Measurements from ENCODE around the gene GASK1A. TPM values are rescaled to one million over a fixed set of nuclear protein-coding genes. Genes with fewer than 3 reads are reported as not detected.

The GASK1A gene
- polyA plus RNA-seq, 2 of the 4 experiments (the other 2 are of a cell fraction), result not detected

DNA sequence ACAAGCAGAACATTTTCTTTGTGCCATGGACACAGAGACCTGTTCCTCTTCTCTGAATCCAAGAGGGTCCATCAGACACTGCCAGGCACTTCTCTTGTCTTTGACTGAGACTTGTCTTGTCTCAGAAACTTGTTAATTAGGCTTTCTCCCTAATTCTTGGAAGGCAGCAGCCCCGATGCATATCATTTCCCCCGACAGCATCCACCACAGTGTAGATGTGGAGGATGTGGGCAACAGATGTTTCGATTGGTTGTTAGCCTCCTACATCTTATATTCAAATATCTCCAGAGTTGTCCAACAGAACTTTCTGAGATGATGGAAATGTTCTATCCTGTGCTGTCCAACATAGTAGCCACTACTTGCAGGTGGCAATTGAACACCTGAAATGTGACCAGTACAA, 15.5 kb downstream of the GASK1A start:
- CTCF ChIA-PET, result no interaction called here
- Histone ChIP-seq H3K4me1 (no peaks in the 10 kb centered on the region), H3K27ac (no peak overlapping the region), H3K4me3 (no peak overlapping the region), H3K9me3 (no peaks in the 10 kb centered on the region), H3K4me2 (no peak overlapping the region)
- POLR2A ChIA-PET, result no interaction called here
- no peak for ATAC-seq
- TF ChIP-seq POLR2AphosphoS2 (conservative IDR thresholded peaks at IDR 0.05; ENCODE audit: low read length) (no peak), BCL3 (IDR thresholded peaks at IDR 0.05) (no peak), HDAC2 (IDR thresholded peaks at IDR 0.05) (no peak), PBX3 (IDR thresholded peaks at IDR 0.05) (no peak), NFE2L2 (conservative IDR thresholded peaks at IDR 0.05; ENCODE audit: low read length) (no peak), HOXA7 (CRISPR knock-in tag; IDR thresholded peaks at IDR 0.05) (no peak), SMC3 (IDR thresholded peaks at IDR 0.05) (no peak), ELK1 (IDR thresholded peaks at IDR 0.05; ENCODE audit: low read depth, low read length) (no peak), CEBPB (IDR thresholded peaks at IDR 0.05) (no peak), HOXB5 (CRISPR knock-in tag; IDR thresholded peaks at IDR 0.05) (no peak), RFX5 (IDR thresholded peaks at IDR 0.05) (no peak)
- TF ChIP-seq, protein P1, sequence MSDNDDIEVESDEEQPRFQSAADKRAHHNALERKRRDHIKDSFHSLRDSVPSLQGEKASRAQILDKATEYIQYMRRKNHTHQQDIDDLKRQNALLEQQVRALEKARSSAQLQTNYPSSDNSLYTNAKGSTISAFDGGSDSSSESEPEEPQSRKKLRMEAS (IDR thresholded peaks at IDR 0.05), result no peak
- TF ChIP-seq, protein P2, sequence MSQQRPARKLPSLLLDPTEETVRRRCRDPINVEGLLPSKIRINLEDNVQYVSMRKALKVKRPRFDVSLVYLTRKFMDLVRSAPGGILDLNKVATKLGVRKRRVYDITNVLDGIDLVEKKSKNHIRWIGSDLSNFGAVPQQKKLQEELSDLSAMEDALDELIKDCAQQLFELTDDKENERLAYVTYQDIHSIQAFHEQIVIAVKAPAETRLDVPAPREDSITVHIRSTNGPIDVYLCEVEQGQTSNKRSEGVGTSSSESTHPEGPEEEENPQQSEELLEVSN (IDR thresholded peaks at IDR 0.05; ENCODE audit: borderline replicate concordance, low read depth), result no peak
- 26% methylated on average over 3 of the region's 3 CpGs for WGBS (ENCODE audit: missing lambda C conversion rate)
- no peak for FAIRE-seq
- no peak for DNase-seq (ENCODE audit: low read depth in 1 of 2, low spot score in 1 of 2)

DNA sequence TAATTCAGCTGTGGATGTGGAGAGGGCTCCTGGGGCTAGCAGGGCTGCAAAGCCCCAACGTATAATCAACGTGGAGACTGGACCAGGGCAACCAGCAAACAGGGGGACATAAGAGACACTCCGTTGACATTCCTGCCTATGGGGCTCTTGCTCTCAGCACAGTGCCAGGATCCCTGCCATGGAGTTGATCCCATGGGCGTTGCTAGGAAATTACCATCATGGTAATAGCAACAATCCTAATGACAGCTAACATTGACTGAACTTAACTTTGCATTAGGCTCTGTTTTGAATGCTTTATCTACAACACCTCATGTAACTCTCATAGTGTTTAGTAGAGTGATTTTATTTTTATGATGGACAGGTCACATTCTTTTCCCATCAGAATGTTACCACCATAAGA, 16.9 kb downstream of the GASK1A start:
- WGBS (ENCODE audit: missing lambda C conversion rate), result 0% methylated on average over 1 of the region's 4 CpGs
- ChIA-PET POLR2A (no interaction called here), CTCF (no interaction called here)
- FAIRE-seq, result no peak
- Histone ChIP-seq H3K27ac (no peak overlapping the region), H3K4me2 (no peak overlapping the region), H3K4me1 (no peaks in the 10 kb centered on the region), H3K9me3 (no peaks in the 10 kb centered on the region), H3K4me3 (no peak overlapping the region)
- ATAC-seq, result no peak
- no peak for TF ChIP-seq CBX8 (IDR thresholded peaks at IDR 0.05)
- TF ChIP-seq, protein P2 (IDR thresholded peaks at IDR 0.05; ENCODE audit: borderline replicate concordance, low read depth), result no peak
- no peak for TF ChIP-seq KDM5A (IDR thresholded peaks at IDR 0.05)
- no peak for TF ChIP-seq MAFK (IDR thresholded peaks at IDR 0.05; ENCODE audit: partially characterized antibody)
- TF ChIP-seq, protein P1 (IDR thresholded peaks at IDR 0.05), result no peak
- no peak for TF ChIP-seq TP53 (CRISPR knock-in tag; IDR thresholded peaks at IDR 0.05)
- TF ChIP-seq ESRRA (IDR thresholded peaks at IDR 0.05; ENCODE audit: borderline replicate concordance, low read length), result no peak
- no peak for TF ChIP-seq CEBPB (IDR thresholded peaks at IDR 0.05)
- no peak for TF ChIP-seq RCOR1 (IDR thresholded peaks at IDR 0.05; ENCODE audit: low read depth, low read length)
- TF ChIP-seq REST (IDR thresholded peaks at IDR 0.05), result no peak
- TF ChIP-seq ZSCAN20 (CRISPR knock-in tag; IDR thresholded peaks at IDR 0.05), result no peak
- TF ChIP-seq MYC (IDR thresholded peaks at IDR 0.05; ENCODE audit: borderline replicate concordance, low read length), result no peak
- no peak for TF ChIP-seq SMC3 (IDR thresholded peaks at IDR 0.05)
- TF ChIP-seq CHD2 (IDR thresholded peaks at IDR 0.05; ENCODE audit: low read length, partially characterized antibody), result no peak
- no peak for TF ChIP-seq NR3C1 (IDR thresholded peaks at IDR 0.05)
- TF ChIP-seq BHLHE40 (IDR thresholded peaks at IDR 0.05; ENCODE audit: low read depth, low read length), result no peak
- TF ChIP-seq HOXB5 (CRISPR knock-in tag; IDR thresholded peaks at IDR 0.05), result no peak
- no peak for TF ChIP-seq BCL3 (IDR thresholded peaks at IDR 0.05)
- no peak for TF ChIP-seq ZFP36 (IDR thresholded peaks at IDR 0.05; ENCODE audit: borderline replicate concordance, partially characterized antibody)
- no peak for TF ChIP-seq ELK1 (IDR thresholded peaks at IDR 0.05; ENCODE audit: low read depth, low read length)
- no peak for DNase-seq (ENCODE audit: low read depth in 1 of 2, low spot score in 1 of 2)

All from A549 (cell line).